HEK293T (cell line): Measurements from ENCODE around the gene ATG16L2.

Experiments used
- ELF4 ChIP-seq: fragments of 450-650 bp; IDR thresholded peaks from 2 replicates; pipeline ENCODE4 v1.6.1; 2017; ENCODE audit warnings: antibody characterized with exemption
- FOXK2 ChIP-seq: fragments of 450-650 bp; IDR thresholded peaks from 2 replicates; pipeline ENCODE4 v1.6.1; 2016; ENCODE audit warnings: mild to moderate bottlenecking
- FOXM1 ChIP-seq: fragments of 450-650 bp; IDR thresholded peaks from 2 replicates; pipeline ENCODE4 v1.6.1; 2017; ENCODE audit warnings: mild to moderate bottlenecking, borderline replicate concordance
- SP1 ChIP-seq: fragments of 450-650 bp; IDR thresholded peaks from 2 replicates; pipeline ENCODE4 v1.6.1; 2017

GRCh38 chr11:72860010-72860409 lies 45.8 kb downstream of the ATG16L2 start:
- TF ChIP-seq FOXK2 (no peak), SP1 (no peak), FOXM1 (no peak), ELF4 (no peak)
